HepG2 (cell line): ENCODE measurements around the gene RTKN2.

Experiments used
- CTCF ChIP-seq: sonication (generic); formaldehyde crosslinking; IDR thresholded peaks from 2 replicates; pipeline ENCODE4 v1.5.0; 2020; ENCODE audit warnings: mild to moderate bottlenecking, missing genetic modification reagents, moderate library complexity
- PLSCR1 ChIP-seq: sonication (generic); formaldehyde crosslinking; IDR thresholded peaks from 2 replicates; pipeline ENCODE4 v1.5.0; 2020; ENCODE audit warnings: missing genetic modification reagents, mild to moderate bottlenecking, borderline replicate concordance
- ZNF558 ChIP-seq: sonication (generic); formaldehyde crosslinking; IDR thresholded peaks from 2 replicates; pipeline ENCODE4 v1.9.0; 2022; ENCODE audit warnings: mild to moderate bottlenecking, missing genetic modification reagents, borderline replicate concordance
- TF ChIP-seq, protein P1 (sequence below): IDR thresholded peaks from 2 replicates; pipeline ENCODE4 v1.6.1; 2012; ENCODE audit warnings: inconsistent platforms
- TF ChIP-seq, protein P2 (sequence below), 2 experiments: sonication (generic) in 1 of 2; formaldehyde crosslinking in 1 of 2; IDR thresholded peaks; 2 replicates each; pipeline versions ENCODE4 v1.6.1 to v1.9.0; 2014 to 2022; ENCODE audit warnings: antibody characterized with exemption in 1 of 2, borderline replicate concordance in 1 of 2, inconsistent platforms in 1 of 2, low read depth in 1 of 2, missing genetic modification reagents in 1 of 2

DNA sequence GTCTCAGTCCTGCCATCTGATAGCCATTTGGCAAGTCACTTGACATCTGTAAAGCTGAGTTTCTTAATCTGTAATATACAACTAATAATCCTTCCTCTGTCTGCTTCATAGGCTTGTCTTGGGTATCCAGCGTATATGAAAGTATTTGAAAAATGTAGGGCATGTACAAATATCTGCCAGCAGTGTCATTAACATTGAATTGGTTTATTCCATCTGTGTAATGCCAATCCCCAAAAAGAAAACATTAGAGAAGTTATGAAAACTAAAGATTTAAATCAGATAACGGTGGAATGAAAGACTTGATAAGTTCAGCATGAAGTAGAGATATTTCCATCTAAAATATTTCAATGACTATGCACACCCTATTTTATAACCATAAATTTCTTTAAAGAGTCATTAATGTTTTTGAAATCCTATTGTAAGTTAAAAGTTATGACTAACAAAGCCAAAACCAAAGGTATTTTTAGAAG, 9.8 kb upstream of the RTKN2 start:
- TF ChIP-seq, protein P1, sequence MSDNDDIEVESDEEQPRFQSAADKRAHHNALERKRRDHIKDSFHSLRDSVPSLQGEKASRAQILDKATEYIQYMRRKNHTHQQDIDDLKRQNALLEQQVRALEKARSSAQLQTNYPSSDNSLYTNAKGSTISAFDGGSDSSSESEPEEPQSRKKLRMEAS, result no peak
- no peak for TF ChIP-seq CTCF (CRISPR knock-in tag)
- no peak for TF ChIP-seq ZNF558 (CRISPR knock-in tag)
- TF ChIP-seq, protein P2, sequence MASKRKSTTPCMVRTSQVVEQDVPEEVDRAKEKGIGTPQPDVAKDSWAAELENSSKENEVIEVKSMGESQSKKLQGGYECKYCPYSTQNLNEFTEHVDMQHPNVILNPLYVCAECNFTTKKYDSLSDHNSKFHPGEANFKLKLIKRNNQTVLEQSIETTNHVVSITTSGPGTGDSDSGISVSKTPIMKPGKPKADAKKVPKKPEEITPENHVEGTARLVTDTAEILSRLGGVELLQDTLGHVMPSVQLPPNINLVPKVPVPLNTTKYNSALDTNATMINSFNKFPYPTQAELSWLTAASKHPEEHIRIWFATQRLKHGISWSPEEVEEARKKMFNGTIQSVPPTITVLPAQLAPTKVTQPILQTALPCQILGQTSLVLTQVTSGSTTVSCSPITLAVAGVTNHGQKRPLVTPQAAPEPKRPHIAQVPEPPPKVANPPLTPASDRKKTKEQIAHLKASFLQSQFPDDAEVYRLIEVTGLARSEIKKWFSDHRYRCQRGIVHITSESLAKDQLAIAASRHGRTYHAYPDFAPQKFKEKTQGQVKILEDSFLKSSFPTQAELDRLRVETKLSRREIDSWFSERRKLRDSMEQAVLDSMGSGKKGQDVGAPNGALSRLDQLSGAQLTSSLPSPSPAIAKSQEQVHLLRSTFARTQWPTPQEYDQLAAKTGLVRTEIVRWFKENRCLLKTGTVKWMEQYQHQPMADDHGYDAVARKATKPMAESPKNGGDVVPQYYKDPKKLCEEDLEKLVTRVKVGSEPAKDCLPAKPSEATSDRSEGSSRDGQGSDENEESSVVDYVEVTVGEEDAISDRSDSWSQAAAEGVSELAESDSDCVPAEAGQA (IDR thresholded peaks at IDR 0.05; ENCODE audit: low read depth), result no peak
- TF ChIP-seq, protein P2 (CRISPR knock-in tag; IDR thresholded peaks at IDR 0.05; ENCODE audit: borderline replicate concordance), result no peak
- no peak for TF ChIP-seq PLSCR1 (CRISPR knock-in tag)
